T47D (cell line): ENCODE measurements around the gene RBM10.
A peak's percentile ranks its signal among the peaks of the same experiment; 100 is the strongest.
"Not testable (repeated sequence)": the region's sequence is repeated elsewhere in the genome, so short reads cannot be mapped to it uniquely, and the experiment has no call there.

Source experiments
- DNase-seq, 2 experiments: peaks; one replicate each; pipeline versions ENCODE4 v3.0.0 to v3.0.0-alpha.2; 2011 to 2012; ENCODE audit warnings: low read depth in 1 of 2, low spot score in 1 of 2
- JUND ChIP-seq: IDR thresholded peaks from 2 replicates; pipeline ENCODE4 v1.6.1; 2012; ENCODE audit warnings: low read depth
- in situ Hi-C: cut with HindIII; loops from 2 replicates; pipeline ENCODE4 v1.10.0; 2016; ENCODE audit warnings: low sequenced_read_pairs, low pct_unique_long_range_greater_than_20kb

The RBM10 gene, protein sequence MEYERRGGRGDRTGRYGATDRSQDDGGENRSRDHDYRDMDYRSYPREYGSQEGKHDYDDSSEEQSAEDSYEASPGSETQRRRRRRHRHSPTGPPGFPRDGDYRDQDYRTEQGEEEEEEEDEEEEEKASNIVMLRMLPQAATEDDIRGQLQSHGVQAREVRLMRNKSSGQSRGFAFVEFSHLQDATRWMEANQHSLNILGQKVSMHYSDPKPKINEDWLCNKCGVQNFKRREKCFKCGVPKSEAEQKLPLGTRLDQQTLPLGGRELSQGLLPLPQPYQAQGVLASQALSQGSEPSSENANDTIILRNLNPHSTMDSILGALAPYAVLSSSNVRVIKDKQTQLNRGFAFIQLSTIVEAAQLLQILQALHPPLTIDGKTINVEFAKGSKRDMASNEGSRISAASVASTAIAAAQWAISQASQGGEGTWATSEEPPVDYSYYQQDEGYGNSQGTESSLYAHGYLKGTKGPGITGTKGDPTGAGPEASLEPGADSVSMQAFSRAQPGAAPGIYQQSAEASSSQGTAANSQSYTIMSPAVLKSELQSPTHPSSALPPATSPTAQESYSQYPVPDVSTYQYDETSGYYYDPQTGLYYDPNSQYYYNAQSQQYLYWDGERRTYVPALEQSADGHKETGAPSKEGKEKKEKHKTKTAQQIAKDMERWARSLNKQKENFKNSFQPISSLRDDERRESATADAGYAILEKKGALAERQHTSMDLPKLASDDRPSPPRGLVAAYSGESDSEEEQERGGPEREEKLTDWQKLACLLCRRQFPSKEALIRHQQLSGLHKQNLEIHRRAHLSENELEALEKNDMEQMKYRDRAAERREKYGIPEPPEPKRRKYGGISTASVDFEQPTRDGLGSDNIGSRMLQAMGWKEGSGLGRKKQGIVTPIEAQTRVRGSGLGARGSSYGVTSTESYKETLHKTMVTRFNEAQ

DNA sequence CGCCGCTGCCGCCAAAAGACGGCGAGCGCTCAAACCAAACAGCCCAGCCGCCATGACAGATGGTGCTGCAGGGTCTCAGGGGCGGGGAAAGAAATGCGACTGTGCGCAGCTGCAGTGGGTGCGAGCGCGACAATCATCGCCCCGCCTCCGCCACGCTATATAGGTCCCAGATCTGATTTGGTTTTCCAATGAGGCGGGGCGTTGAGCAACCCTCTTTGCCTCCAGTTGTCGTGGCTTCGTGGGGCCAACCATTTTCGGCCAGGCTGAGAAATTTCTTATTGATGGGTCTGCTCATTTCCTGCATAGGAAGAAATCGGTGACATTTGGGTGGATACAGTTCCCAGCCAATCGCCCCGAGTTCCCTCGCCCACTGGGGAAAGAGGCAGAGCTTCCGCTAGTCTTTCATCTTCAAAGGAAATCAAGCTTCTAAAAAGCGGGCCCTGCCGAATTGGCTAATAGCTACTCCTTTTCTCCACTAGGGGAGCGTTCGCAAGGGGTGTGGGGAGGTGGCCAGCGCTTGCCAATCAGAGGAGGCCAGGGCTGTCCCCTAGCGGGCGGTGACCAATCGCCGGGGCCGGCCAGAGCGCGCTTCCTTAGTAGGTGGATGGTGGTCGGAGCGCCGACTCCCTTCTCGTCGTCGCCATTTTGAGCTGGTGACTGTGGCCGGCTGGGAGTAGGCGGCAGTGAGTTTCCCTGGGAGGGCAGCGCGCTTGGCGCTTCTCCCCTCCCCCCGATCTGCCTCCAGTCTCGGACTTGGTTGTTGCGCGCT lies at the start of gene RBM10, which contains the start of gene NDUFB11:
Gene RBM10 (plus strand): TSS at position 596 of the 769 bp plus-strand sequence. CDS start 2,261 bp downstream, outside the sequence.
Gene NDUFB11 (minus strand): TSS at position 77 of the 769 bp plus-strand sequence. CDS start 23 bp downstream, at position 54.
- peak; percentile 81 to 97 for DNase-seq
- in situ Hi-C loops, result no loop called here
- TF ChIP-seq JUND, result no peak

DNA sequence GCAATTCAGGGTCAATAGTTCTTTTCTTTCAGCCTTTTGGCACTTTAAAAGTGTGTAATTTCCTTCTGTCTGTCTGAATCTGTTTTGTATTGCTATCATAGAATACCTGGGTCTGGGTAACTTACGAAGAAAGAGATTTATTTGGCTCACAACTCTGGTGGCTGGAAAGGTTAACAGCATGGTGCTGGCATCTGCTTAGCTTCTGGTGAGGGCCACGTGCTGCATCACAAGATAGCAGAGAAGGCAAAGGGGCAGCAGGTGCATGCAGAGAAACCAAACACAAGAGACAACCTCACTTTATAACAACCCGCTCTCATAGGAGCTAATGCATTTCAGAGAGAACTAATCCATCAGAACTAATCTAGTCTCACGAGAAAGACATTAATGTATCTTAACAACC lies 48.0 kb upstream of the RBM10 start:
- TF ChIP-seq JUND, result no peak
- in situ Hi-C loops, result no loop called here
- no peak for DNase-seq

DNA sequence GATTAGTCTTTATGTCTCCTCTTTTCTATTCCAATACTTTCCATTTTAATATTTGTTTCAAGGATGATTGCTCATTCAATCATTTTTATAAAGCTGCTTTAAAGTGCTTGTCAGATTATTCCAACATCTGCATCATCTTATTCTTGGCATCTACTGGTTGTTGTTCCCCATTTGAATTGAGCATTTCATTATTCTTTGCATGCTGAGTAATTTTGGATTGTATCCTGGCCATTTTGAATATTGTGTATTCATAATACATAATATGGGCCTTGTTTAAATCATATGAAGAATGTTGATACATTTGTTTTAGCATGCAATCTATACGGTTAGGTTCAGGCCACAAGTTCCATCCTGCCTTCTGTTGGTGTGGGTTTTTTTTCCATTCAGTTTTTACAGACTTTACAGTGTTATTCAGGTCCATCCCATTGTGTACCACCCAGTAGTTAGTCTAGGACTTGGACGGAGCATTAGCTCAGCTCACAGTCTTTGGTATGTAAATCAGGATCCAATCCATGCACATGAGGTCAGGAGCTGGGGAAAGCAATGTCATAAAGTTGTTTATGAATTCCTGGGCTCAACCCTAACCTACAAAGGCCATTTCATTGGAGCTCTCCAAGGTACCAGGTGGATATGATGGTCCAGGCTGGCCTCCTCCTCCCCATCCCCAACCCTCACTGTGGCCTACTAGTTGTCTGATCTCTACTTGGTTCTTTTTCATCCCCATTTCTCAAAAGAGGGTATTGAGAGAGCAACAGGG lies 46.5 kb upstream of the RBM10 start:
- DNase-seq, result peak in 1 of 2 experiments; percentile 51
- in situ Hi-C loops, result no loop called here
- TF ChIP-seq JUND, result no peak

DNA sequence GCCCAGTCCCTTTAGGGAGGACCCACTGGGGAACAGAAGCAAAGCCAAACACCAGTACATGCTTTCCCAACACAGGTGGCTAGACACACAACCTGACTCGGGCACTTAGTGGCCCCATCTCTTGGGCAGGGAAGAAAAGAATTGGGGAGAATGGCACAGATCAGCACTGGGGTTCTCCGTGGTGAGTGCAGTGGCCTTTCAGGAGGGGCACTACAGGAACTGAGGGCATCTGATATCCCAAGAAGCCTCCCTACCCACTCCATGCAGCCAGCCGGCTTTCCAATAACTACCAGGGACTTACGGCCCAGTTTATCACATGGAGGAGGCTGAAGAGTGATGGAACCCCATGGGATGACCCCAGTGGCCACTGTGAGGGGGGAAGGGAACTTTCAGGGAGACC lies 43.8 kb upstream of the RBM10 start:
- TF ChIP-seq JUND, result no peak
- DNase-seq, result no peak
- in situ Hi-C loops, result no loop called here

DNA sequence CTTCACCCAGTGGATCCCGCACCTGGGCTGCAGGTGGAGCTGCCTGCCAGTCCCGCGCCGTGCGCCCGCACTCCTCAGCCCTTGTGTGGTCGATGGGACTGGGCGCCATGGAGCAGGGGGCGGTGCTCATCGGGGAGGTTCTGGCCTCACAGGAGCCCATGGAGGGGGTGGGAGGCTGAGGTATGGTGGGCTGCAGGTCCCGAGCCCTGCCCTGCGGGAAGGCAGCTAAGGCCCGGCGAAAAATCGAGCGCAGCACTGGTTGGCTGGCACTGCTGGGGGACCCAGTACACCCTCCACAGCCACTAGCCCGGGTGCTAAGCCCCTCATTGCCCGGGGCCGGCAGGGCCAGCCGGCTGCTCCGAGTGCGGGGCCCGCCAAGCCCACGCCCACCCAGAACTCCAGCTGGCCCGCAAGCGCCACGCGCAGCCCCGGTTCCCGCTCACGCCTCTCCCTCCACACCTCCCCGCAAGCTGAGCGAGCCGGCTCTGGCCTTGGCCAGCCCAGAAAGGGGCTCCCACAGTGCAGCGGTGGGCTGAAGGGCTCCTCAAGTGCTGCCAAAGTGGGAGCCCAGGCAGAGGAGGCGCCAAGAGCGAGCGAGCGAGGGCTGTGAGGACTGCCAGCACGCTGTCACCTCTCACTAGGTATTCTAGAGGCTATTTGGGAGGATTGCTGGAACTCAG lies 33.9 kb upstream of the RBM10 start:
- DNase-seq, in situ Hi-C loops: not testable (repeated sequence)

DNA sequence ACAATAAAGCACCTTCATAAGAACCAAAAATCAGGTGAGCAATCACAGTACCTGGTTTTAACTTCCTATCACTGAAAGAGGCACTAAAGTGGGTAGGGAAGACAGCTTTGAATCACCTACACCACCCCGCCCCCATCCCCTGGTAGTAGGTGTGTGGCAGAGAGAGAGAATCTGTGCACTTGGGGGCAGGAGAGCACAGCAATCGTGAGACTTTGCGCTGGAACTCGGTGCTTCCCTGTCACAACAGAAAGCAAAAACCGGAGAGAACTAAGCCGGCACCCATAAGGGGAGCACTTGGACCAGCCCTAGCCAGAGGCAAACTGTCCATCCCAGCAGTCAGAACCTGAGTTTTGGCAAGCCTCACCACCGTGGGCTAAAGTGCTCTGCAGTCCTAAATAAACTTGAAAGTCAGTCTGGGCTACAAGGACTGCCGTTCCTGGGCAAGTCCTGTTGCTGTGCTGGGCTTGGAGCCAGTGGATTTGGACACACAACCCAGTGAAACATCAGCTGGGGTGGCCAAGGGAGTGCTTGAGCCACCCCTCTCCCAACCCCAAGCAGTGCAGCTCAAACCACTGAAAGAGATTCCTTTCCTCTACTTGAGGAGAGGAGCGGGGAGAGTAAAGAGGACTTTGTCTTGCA lies 32.6 kb upstream of the RBM10 start:
- DNase-seq, result peak in 1 of 2 experiments; percentile 70
- in situ Hi-C loops, result no loop called here
- TF ChIP-seq JUND, result no peak

DNA sequence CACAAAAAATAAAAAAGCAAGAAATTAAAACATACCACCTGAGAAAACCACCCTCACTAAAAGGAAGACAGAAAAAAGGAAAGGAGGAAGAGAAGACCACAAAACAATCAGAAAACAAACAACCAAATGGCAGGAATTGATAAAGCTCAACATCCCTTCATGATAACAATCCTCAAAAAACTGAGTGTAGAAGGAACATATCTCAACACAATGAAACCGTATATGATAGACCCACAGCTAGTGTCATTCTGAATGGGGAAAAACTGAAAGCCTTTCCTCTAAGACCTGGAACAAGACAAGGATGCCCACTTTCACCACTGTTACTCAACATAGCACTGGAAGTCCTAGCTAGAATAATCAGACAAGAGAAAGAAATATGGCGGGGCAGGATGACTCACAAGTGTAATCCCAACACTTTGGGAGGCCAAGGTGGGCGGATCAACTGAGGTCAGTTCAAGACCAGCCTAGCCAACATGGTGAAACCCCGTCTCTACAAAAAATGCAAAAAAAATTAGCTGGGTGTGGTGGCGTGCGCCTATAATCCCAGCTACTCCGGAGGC lies 28.4 kb upstream of the RBM10 start:
- DNase-seq, in situ Hi-C loops: not testable (repeated sequence)

DNA sequence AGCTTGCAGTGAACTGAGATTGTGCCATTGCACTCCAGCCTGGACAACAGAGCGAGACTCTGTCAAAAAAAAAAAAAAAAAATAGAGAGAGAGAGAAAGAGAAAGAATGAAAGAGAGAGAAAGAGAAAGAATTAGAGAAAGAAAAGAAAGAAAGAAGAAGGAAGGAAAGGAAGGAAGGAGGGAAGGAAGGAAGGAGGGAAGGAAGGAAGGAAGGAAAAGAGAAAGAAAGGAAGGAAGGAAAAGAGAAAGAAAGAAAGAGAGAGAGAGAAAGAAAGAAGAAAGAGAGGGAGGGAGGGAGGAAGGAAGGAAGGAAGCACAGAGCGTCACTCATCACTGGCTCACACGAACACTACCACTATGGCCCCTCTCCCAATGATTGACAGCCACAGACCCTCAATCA lies 20.6 kb upstream of the RBM10 start:
- in situ Hi-C loops, DNase-seq: not testable (repeated sequence)

DNA sequence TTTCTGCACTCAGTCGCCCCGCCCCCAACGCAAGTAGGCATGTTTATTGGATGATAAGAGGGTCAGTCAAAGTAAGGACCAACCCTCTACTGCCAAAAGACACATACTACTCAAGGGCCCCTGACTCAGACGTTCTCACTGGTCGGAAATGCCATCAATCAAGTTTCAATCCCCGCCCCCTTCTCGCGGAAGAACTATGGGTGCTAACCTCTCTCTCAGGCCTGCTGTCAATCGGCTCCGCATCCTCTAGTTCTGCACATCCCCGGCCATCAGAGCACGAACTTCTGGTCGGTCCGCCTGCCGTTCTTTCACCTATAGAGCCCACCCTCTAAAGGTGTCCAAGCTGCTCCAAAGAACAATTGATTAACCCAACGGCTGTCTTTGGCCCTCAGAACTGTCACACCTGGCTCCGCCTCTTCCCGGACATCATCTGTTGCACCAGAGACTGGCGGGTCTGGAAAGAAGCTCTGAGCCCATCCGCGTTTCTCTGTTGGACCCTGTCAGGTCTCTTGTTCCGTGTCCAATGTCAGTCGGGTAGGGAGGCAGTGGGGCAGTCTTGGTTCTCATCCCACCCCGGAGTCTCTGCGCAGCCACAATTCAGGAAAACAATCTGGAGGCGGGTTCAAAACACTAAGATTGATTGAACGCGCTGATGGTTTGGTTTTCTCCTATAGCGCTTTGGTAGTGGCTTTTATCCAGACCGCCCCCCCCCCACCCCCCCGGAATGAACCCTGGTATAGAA lies 15.7 kb upstream of the RBM10 start:
- DNase-seq, result peak; percentile 75 to 98
- no peak for TF ChIP-seq JUND
- in situ Hi-C loops, result no loop called here

DNA sequence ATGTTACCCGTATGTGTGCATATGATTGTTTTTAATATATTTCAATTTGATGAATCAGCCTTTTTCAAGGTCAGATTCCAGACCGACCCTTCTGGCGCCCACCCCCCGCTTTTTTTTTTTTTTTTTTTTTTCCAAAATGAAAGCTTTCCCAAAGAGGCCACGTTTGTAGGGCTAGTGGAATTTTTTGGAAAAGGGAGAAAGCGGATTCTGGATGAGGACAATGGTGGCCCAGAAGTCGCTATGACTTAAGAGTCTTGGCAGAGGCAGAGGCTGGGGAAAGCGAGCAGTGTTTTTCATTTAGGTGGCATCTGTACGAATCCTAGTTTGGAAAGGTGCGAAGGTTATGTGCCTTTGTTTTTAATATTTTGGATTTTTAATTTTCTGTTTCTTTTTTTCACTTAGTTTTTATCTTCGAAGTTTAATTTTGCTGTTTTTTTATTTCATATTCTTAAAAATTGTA lies 15.1 kb upstream of the RBM10 start:
- TF ChIP-seq JUND, result no peak
- DNase-seq, result no peak
- in situ Hi-C loops, result no loop called here
